ENCODE results near the gene GPD1L.

- TF ChIP-seq POLR2A (IDR thresholded peaks at IDR 0.05; ENCODE audit: low read length) = no peak
- no peak for TF ChIP-seq GATA1 (IDR thresholded peaks at IDR 0.05; ENCODE audit: low read depth, low read length)
These were observed 88.2 kb downstream of the GPD1L start for GRCh38 chr3:32194653-32195052.
